ENCODE data around the gene PCDHA10.

The PCDHA10 gene

GRCh38 chr5:140883927-140884697 is 28.4 kb downstream of the PCDHA10 start:
- FAIRE-seq, result no peak

- no peak for FAIRE-seq
Measured at GRCh38 chr5:140916325-140916724, 60.6 kb downstream of the PCDHA10 start.
